ENCODE results near the gene TEC.

The TEC gene

GRCh38 chr4:48261281-48261680, 8.4 kb downstream of the TEC start:
- POLR2A ChIA-PET: no interaction called here
- TF ChIP-seq CTCF (IDR thresholded peaks at IDR 0.05; ENCODE audit: control extremely low read depth, extremely low read depth, low read depth, missing control alignments): no peak
- no peak for DNase-seq (ENCODE audit: extremely low spot score)
- CTCF ChIA-PET: interaction anchor here (1.1 to 1.9 kb wide), 3 partner anchors 9 to 14 kb away, joined by 3 to 5 read pairs (median 5); no protein-coding TSS in a partner anchor

- no peak for DNase-seq (ENCODE audit: extremely low spot score)
- no peak for TF ChIP-seq CTCF (IDR thresholded peaks at IDR 0.05; ENCODE audit: control extremely low read depth, extremely low read depth, low read depth, missing control alignments)
- ChIA-PET CTCF (interaction anchor here (1.3 to 1.9 kb wide), 3 partner anchors 9 to 48 kb away, joined by 4 to 6 read pairs (median 5); no protein-coding TSS in a partner anchor), POLR2A (no interaction called here)
Measured at GRCh38 chr4:48259748-48260147, 9.9 kb downstream of the TEC start.

- POLR2A ChIA-PET: interaction anchor here (1.0 kb wide), 1 partner anchor 9 kb away, joined by 5 read pairs; no protein-coding TSS in a partner anchor
- no peak for DNase-seq (ENCODE audit: extremely low spot score)
- no peak for TF ChIP-seq CTCF (IDR thresholded peaks at IDR 0.05; ENCODE audit: control extremely low read depth, extremely low read depth, low read depth, missing control alignments)
- CTCF ChIA-PET: interaction anchor here (1.3 to 1.8 kb wide), 2 partner anchors 14 to 47 kb away, joined by 4 to 6 read pairs; no protein-coding TSS in a partner anchor
Measured at GRCh38 chr4:48258845-48259397, 10.7 kb downstream of the TEC start.

- ChIA-PET POLR2A (no interaction called here), CTCF (interaction anchor here (0.8 to 1.4 kb wide), 2 partner anchors 13 to 19 kb away, joined by 4 to 7 read pairs; no protein-coding TSS in a partner anchor)
Measured at GRCh38 chr4:48255959-48256342, 13.7 kb downstream of the TEC start.

GRCh38 chr4:48255072-48255958, 14.3 kb downstream of the TEC start:
- no peak for TF ChIP-seq CTCF (IDR thresholded peaks at IDR 0.05; ENCODE audit: control extremely low read depth, extremely low read depth, low read depth, missing control alignments)
- CTCF ChIA-PET: interaction anchor here (0.8 to 1.4 kb wide), 3 partner anchors 12 to 20 kb away, joined by 3 to 7 read pairs (median 4); no protein-coding TSS in a partner anchor
- POLR2A ChIA-PET: no interaction called here
- no peak for DNase-seq (ENCODE audit: extremely low spot score)

More at GRCh38 chr4:48255959-48256342, 13.7 kb downstream of the TEC start:
- TF ChIP-seq CTCF (IDR thresholded peaks at IDR 0.05; ENCODE audit: control extremely low read depth, extremely low read depth, low read depth, missing control alignments): no peak
- no peak for DNase-seq (ENCODE audit: extremely low spot score)

GRCh38 chr4:48254381-48255071, 15.1 kb downstream of the TEC start:
- ChIA-PET POLR2A (no interaction called here), CTCF (interaction anchor here (1.0 kb wide), 1 partner anchor 13 kb away, joined by 3 read pairs; no protein-coding TSS in a partner anchor)
- DNase-seq (ENCODE audit: extremely low spot score): no peak
- no peak for TF ChIP-seq CTCF (IDR thresholded peaks at IDR 0.05; ENCODE audit: control extremely low read depth, extremely low read depth, low read depth, missing control alignments)

Measured in GM10248 (cell line).